Ascending aorta (tissue), 2 donors: ENCODE data around the gene KCTD7. TPM values are rescaled to one million over a fixed set of nuclear protein-coding genes. Genes with fewer than 3 reads are reported as not detected.
A peak's percentile ranks its signal among the peaks of the same experiment; 100 is the strongest.
"Not testable (repeated sequence)": the region's sequence is repeated elsewhere in the genome, so short reads cannot be mapped to it uniquely, and the experiment has no call there.

Experiments
- DNase-seq, 2 donors: peaks; one replicate each; pipeline ENCODE4 v3.0.0-alpha.2; 2019; ENCODE audit warnings: low spot score in 2 of 2
- H3K27ac ChIP-seq, 2 donors: fragments of 200-600 bp; sonication (generic); one replicate each; pipeline ENCODE4 v1.5.1; 2016 to 2017; ENCODE audit warnings: mild to moderate bottlenecking in 1 of 2
- H3K27me3 ChIP-seq: fragments of 200-600 bp; sonication (generic); one replicate; pipeline ENCODE4 v1.5.1; 2017
- H3K36me3 ChIP-seq, 2 donors: fragments of 200-600 bp; sonication (generic); one replicate each; pipeline ENCODE4 v1.5.1; 2016
- H3K4me1 ChIP-seq, 2 donors: fragments of 200-600 bp; sonication (generic); one replicate each; pipeline ENCODE4 v1.5.1; 2016 to 2017; ENCODE audit warnings: mild to moderate bottlenecking in 1 of 2
- H3K4me3 ChIP-seq, 2 donors: fragments of 200-600 bp; sonication (generic); one replicate each; pipeline ENCODE4 v1.5.1; 2016 to 2017; ENCODE audit warnings: mild to moderate bottlenecking in 1 of 2
- H3K9me3 ChIP-seq, 2 donors: fragments of 200-600 bp; sonication (generic); one replicate each; pipeline ENCODE4 v1.5.1; 2016
- intact Hi-C: fragments of 100-400 bp; cut with DNase I; formaldehyde crosslinking; loops from one replicate; pipeline ENCODE4 v1.15.1; 2023
- total RNA-seq: library from RNA; depleted of rRNA; stranded (reverse); fragments of >200 nt; gene quantifications from one replicate; pipeline ENCODE4 v1.1.0, GENCODE V29; 2016
- TF ChIP-seq, protein P1 (sequence below), 3 experiments: fragments of 200-600 bp in 2 of 3; fragments of 450-650 bp in 1 of 3; sonication (generic) in 2 of 3; IDR thresholded peaks; one replicate each; pipeline ENCODE4 v1.5.1; 2016 to 2019; ENCODE audit warnings: antibody characterized with exemption in 3 of 3, mild to moderate bottlenecking in 1 of 3, moderate library complexity in 1 of 3

The KCTD7 gene
- total RNA-seq, 1 donor from 2014 or later, result 12.5 TPM

DNA sequence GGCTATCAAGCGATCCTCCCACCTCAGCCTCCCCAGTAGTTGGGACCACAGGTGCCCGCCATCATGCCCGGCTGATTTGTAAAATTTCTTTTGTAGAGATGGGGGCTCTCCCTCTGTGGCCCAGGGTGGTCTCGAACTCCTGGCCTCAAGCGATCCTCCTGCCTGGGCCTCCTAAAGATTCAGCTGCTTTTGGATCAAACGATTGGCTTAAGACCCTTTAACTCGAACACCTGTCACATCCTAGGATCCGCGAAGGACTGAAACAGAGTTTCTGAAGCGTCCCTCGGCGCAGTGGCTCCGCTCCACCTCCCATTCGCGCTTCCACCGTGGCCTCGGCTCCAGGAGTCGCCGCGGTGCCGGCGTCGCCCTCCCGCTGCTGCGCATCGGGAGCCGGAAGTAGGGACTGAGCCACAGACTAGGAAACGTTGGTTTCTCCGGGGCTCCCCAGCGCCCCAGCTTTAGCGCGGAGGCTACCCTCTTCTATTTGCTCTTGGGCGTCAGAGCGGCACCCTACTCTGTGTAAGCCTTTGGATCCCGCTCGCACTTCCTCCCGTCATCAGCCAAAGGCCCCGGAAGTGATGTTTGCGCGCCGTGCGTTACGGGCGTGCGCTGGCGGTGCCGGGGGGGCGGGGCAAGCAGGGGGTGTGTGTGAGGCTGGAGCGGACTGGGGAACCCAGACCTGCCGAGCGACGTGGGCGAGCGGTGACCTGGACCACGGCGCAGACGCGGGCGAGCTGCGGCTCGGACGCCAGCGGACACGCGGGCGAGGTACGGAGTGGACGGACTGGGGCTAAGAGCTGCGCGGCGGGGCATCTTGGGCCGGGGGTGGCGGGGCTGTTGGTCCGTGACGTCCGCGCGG is 53.0 kb downstream of the KCTD7 start:
- Histone ChIP-seq H3K4me1 (peaks cover 4 to 11% of the 10 kb centered on the region in 2 donors), H3K9me3 (no peaks in the 10 kb centered on the region), H3K36me3 (no peaks in the 10 kb centered on the region), H3K27ac (peak overlapping the region; percentile 99 to 100), H3K4me3 (peak overlapping the region; percentile 68 to 87), H3K27me3 (no peaks in the 10 kb centered on the region)
- TF ChIP-seq, protein P1, sequence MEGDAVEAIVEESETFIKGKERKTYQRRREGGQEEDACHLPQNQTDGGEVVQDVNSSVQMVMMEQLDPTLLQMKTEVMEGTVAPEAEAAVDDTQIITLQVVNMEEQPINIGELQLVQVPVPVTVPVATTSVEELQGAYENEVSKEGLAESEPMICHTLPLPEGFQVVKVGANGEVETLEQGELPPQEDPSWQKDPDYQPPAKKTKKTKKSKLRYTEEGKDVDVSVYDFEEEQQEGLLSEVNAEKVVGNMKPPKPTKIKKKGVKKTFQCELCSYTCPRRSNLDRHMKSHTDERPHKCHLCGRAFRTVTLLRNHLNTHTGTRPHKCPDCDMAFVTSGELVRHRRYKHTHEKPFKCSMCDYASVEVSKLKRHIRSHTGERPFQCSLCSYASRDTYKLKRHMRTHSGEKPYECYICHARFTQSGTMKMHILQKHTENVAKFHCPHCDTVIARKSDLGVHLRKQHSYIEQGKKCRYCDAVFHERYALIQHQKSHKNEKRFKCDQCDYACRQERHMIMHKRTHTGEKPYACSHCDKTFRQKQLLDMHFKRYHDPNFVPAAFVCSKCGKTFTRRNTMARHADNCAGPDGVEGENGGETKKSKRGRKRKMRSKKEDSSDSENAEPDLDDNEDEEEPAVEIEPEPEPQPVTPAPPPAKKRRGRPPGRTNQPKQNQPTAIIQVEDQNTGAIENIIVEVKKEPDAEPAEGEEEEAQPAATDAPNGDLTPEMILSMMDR (IDR thresholded peaks at IDR 0.05), result no peak
- peak; percentile 88 to 99 for DNase-seq
- intact Hi-C loops, result loop anchor here (1.0 to 2.0 kb wide), 5 partner anchors 27 to 315 kb away; partner anchors contain the start of genes KCTD7 and TYW1

DNA sequence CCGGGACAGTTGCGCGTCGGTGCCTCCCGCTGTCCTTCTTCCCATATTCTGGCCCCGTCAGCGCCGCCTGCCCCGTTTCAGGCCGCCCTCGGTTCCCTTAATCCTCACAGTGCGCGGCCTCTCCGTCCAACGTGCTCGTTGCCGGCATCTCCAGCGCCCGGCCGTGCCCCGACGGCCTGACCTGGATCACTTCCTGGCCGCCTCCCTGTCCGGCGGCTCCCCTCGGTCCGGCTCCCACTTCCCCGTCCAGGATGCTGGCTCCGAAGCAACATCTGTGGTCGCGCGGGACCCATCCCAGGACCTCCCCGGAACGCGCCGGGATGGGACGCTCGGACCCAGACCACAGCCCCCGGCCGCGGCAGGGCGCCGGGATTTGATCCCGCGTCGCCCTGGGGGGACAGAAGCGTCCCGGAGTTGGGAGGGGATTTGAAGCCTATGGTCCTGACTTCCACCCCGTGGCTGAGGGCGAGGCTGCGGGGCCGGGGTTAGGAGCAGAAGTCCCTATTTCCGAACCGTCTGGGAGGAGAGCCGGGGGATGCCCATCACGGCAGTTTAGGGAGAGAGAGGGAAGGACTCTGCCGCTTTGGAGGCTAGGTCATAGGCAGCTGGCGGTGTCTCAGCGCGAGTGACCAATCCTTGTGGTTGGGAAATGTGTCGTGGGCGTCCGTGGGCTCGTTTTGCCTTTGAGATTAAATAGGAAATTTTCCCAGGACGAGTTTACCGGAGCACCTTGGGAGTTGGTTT is 53.8 kb downstream of the KCTD7 start:
- no peaks in the 10 kb centered on the region for H3K9me3 ChIP-seq
- no peaks in the 10 kb centered on the region for H3K27me3 ChIP-seq
- intact Hi-C loops, result loop anchor here (1.0 to 2.0 kb wide), 5 partner anchors 14 to 314 kb away; partner anchors contain the start of genes KCTD7 and TYW1
- peak overlapping the region; percentile 99 to 100 for H3K27ac ChIP-seq
- H3K36me3 ChIP-seq, result no peaks in the 10 kb centered on the region
- peak overlapping the region; percentile 68 to 87 for H3K4me3 ChIP-seq
- TF ChIP-seq, protein P1 (IDR thresholded peaks at IDR 0.05), result no peak
- H3K4me1 ChIP-seq, result peaks cover 4 to 11% of the 10 kb centered on the region in 2 donors
- peak in 1 of 2 donors; percentile 76 for DNase-seq

DNA sequence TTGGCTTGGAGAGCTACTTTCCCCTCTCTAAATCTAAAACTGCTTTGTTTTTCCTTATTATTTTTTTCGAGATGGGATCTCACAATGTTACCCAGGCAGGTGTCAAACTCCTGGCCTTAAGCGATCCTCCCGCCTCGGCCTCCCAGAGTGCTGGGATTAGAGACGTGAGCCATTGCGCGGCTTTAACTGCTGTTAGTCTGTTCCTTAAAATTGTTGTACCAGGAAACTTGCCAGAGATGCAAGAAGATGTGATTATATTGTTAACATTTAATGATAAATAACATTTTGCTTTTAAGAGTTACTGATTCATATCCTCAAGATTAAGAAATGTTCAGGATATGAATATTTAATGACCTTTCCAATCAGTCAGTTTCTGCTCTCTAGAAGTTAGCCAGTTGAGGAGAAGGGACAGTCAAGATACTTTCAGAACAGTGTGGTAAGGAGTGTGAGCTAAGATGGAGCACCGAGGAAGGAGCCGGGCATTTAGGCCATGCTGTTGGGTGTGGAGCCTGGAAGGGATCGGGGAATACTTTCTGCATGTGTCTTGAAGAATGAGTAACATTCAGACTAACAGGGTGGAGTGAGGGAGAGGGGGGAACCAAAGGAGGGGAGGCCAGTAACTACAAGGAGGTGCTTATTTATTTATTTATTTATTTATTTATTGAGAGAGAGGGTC is 54.6 kb downstream of the KCTD7 start:
- Histone ChIP-seq H3K4me3 (peak overlapping the region; percentile 68 to 87), H3K4me1 (peaks cover 4 to 11% of the 10 kb centered on the region in 2 donors), H3K27ac (peak overlapping the region; percentile 99 to 100)
- H3K9me3 ChIP-seq, DNase-seq, H3K27me3 ChIP-seq, H3K36me3 ChIP-seq: not testable (repeated sequence)
- intact Hi-C loops, result loop anchor here (1.0 to 2.0 kb wide), 3 partner anchors 13 to 314 kb away; partner anchors contain the start of genes KCTD7 and TYW1

DNA sequence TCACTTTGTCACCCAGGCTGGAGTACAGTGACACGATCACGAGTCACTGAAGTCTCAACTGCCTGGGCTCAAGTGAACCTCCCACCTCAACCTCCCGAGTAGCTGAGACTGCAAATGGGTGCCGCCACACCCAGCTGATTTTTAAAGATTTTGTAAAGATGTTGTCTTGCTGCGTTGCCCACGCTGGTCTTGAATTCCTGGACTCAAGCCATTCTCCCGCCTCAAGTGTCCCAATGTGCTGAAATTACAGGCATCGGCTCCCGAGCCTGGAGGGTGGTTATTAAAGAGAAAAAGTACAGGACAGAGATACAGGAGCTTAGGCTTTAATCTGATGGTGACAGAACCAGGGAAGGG is 55.1 kb downstream of the KCTD7 start:
- H3K4me3 ChIP-seq, result peak overlapping the region in 1 of 2 donors; percentile 6
- TF ChIP-seq, protein P1 (IDR thresholded peaks at IDR 0.05), result no peak
- H3K27ac ChIP-seq, result peak overlapping the region; percentile 6 to 100
- no peak for DNase-seq
- no peaks in the 10 kb centered on the region for H3K27me3 ChIP-seq
- peaks cover 4 to 11% of the 10 kb centered on the region in 2 donors for H3K4me1 ChIP-seq
- no peaks in the 10 kb centered on the region for H3K36me3 ChIP-seq
- intact Hi-C loops, result loop anchor here (1.0 to 2.0 kb wide), 3 partner anchors 13 to 313 kb away; partner anchors contain the start of genes KCTD7 and TYW1
- H3K9me3 ChIP-seq, result no peaks in the 10 kb centered on the region

DNA sequence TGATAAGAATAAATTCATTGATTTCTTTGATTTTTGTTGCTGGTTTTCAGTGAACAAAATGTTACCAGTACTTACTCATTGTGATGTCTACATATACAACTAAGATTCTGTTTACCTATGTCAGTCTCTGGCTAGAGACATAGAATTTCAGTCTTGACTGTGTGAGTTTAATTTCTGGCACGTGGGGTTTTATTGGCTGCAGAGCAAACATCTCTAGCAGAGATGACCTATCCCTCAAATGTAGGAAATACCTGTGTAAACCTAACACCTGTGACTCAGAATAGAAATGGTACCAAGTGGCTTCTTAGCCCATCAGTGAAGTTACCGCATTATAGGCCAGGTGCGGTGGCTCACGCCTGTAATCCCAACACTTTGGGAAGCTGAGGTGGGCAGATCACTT is 57.0 kb downstream of the KCTD7 start:
- H3K9me3 ChIP-seq, H3K4me3 ChIP-seq, H3K27ac ChIP-seq, DNase-seq, intact Hi-C loops, H3K27me3 ChIP-seq, H3K36me3 ChIP-seq: not testable (repeated sequence)
- peaks cover 4 to 11% of the 10 kb centered on the region in 2 donors for H3K4me1 ChIP-seq

DNA sequence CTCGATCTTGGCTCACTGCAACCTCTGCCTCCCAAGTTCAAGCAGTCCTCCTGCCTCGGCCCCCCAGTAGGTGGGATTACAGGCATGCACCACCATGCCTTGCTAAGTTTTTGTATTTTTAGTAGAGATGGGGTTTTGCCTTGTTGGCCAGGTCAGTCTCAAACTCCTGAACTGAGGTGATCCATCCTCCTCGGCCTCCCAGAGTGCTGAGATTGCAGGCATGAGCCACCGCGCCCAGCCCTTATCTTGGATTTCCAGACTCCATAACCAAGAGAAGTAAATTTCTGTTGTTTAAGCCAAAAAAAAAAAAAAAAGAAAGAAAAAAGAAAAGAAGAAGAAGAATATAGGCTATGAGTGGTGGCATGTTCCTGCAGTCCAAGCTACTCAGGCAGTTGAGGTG is 58.5 kb downstream of the KCTD7 start:
- H3K9me3 ChIP-seq, result no peaks in the 10 kb centered on the region
- H3K36me3 ChIP-seq, result no peaks in the 10 kb centered on the region
- peaks cover 0 to 7% of the 10 kb centered on the region in 2 donors for H3K4me1 ChIP-seq
- TF ChIP-seq, protein P1 (IDR thresholded peaks at IDR 0.05), result no peak
- no peak for DNase-seq
- no peak overlapping the region for H3K4me3 ChIP-seq
- H3K27ac ChIP-seq, result no peak overlapping the region
- H3K27me3 ChIP-seq, result no peaks in the 10 kb centered on the region
- intact Hi-C loops, result no loop called here

DNA sequence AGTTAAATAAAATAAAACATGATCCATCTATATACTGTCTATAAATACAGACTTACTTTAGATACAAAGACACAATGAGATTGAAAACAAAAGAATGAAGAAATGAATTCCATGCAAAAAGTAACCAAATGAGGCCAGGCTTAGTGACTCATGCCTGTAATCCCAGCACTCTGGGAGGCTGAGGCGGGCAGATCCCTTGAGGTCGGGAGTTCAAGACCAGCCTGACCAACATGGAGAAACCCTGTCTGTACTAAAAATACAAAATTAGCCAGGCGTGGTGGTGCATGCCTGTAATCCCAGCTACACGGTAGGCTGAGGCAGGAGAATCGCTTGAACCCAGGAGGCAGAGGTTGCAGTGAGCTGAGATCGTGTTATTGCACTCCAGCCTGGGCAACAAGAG is 59.0 kb downstream of the KCTD7 start:
- H3K27me3 ChIP-seq, H3K4me3 ChIP-seq, H3K36me3 ChIP-seq, H3K9me3 ChIP-seq, DNase-seq, H3K4me1 ChIP-seq, intact Hi-C loops, H3K27ac ChIP-seq: not testable (repeated sequence)
